BE2C (cell line): ENCODE results near the gene FOLR2. TPM values are rescaled to one million over a fixed set of nuclear protein-coding genes. Genes with fewer than 3 reads are reported as not detected.
"Not testable (repeated sequence)": the region's sequence is repeated elsewhere in the genome, so short reads cannot be mapped to it uniquely, and the experiment has no call there.

Experiments used
- DNase-seq: peaks from one replicate; pipeline ENCODE4 v3.0.0-alpha.2; 2020
- H3K27me3 ChIP-seq: fragments of 250-450 bp; sonication (Bioruptor Pico); 2 replicates; pipeline ENCODE4 v1.5.1; 2020; ENCODE audit warnings: mild to moderate bottlenecking
- H3K36me3 ChIP-seq: fragments of 250-450 bp; sonication (Bioruptor Pico); 2 replicates; pipeline ENCODE4 v1.5.1; 2020; ENCODE audit warnings: mild to moderate bottlenecking
- H3K4me1 ChIP-seq: fragments of 250-450 bp; sonication (Bioruptor Pico); 2 replicates; pipeline ENCODE4 v1.5.1; 2020
- H3K4me3 ChIP-seq: 2 replicates; pipeline ENCODE4 v1.5.1; 2011; ENCODE audit warnings: low read depth, low read length
- H3K9me3 ChIP-seq: fragments of 250-450 bp; sonication (Bioruptor Pico); 2 replicates; pipeline ENCODE4 v1.5.1; 2020
- polyA plus RNA-seq: library from polyadenylated mRNA; unstranded; fragments of >200 nt; gene quantifications from one replicate; pipeline ENCODE4 v1.2.1, GENCODE V29; 2012; ENCODE audit warnings: low read depth, missing spikeins; ENCODE audit not compliant: insufficient read length, insufficient read depth
- TF ChIP-seq, protein P1 (sequence below): IDR thresholded peaks from 2 replicates; pipeline ENCODE4 v1.5.1; 2012; ENCODE audit warnings: mild to moderate bottlenecking, low read depth, low read length

FOLR2 gene
- not detected for polyA plus RNA-seq

DNA sequence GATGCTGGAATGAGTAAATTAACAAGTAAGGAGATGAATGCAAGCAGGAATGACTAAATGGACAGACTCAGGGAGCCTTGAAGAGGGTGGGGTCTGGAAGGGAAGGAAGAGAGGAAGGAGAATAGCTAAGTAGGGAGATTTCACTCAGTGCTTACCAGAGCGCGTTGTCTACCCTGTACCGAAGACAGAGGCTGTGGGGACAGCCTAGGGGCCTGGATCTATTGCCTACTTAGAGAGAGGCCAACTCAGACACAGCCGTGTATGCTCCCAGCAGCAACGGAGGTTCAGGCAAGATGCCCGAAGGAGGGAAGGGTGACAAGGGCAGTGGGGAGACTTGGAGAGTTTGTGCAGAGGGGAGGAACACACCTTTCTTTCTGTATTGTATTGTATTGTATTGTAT, at the start of gene FOLR2:
TSS of gene FOLR2 (plus strand) at position 157 of the 400 bp plus-strand sequence. CDS start 1,791 bp downstream, outside the sequence.
- Histone ChIP-seq H3K4me3 (no peak within 1 kb of the TSS), H3K27me3 (peaks cover 14% of the 10 kb centered on the region), H3K36me3 (no peaks in the 10 kb centered on the region), H3K9me3 (no peaks in the 10 kb centered on the region), H3K4me1 (no peaks in the 10 kb centered on the region)
- TF ChIP-seq, protein P1, sequence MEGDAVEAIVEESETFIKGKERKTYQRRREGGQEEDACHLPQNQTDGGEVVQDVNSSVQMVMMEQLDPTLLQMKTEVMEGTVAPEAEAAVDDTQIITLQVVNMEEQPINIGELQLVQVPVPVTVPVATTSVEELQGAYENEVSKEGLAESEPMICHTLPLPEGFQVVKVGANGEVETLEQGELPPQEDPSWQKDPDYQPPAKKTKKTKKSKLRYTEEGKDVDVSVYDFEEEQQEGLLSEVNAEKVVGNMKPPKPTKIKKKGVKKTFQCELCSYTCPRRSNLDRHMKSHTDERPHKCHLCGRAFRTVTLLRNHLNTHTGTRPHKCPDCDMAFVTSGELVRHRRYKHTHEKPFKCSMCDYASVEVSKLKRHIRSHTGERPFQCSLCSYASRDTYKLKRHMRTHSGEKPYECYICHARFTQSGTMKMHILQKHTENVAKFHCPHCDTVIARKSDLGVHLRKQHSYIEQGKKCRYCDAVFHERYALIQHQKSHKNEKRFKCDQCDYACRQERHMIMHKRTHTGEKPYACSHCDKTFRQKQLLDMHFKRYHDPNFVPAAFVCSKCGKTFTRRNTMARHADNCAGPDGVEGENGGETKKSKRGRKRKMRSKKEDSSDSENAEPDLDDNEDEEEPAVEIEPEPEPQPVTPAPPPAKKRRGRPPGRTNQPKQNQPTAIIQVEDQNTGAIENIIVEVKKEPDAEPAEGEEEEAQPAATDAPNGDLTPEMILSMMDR = no peak
- DNase-seq = no peak

DNA sequence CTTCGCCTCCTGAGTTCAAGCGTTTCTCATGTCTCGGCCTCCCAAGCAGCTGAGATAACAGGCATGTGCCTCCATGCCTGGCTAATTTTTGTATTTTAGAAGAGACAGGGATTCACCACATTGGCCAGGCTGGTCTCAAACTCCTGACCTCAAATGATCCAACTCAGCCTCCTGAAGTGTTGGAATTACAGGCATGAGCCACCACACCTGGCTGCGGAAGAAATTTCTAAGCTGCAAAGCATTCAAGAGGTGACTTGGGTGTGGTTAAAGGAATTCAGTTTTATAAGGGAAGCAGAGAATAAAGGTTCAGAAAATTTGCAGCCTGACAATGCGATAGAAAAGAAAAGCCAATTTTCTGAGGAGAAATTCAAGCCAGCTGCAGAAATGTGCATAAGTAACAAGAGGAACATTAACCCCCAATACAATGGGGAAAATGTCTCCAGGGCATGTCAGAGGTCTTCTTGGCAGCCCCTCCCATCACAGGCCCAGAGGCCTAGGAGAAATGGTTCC, 47.5 kb upstream of the FOLR2 start:
- not testable (repeated sequence) for H3K9me3 ChIP-seq, H3K4me1 ChIP-seq, H3K36me3 ChIP-seq, H3K27me3 ChIP-seq, H3K4me3 ChIP-seq, DNase-seq

DNA sequence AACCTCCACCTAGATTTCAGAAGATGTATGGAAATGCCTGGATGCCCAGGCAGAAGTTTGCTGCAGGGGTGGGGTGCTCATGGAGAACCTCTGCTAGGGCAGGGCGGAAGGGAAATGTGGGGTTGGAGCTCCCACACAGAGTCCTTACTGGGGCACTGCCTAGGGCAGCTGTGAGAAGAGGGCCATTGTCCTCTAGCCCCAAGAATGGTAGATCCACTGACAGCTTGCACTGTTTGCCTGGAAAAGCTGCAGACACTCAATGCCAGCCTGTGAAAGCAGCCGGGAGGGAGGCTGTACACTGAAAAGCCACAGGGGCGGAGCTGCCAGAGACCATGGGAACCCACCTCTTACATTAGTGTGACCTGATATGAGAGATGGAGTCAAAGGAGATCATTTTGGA, 46.8 kb upstream of the FOLR2 start:
- not testable (repeated sequence) for H3K27me3 ChIP-seq, DNase-seq, H3K9me3 ChIP-seq, H3K4me3 ChIP-seq, H3K4me1 ChIP-seq, H3K36me3 ChIP-seq

DNA sequence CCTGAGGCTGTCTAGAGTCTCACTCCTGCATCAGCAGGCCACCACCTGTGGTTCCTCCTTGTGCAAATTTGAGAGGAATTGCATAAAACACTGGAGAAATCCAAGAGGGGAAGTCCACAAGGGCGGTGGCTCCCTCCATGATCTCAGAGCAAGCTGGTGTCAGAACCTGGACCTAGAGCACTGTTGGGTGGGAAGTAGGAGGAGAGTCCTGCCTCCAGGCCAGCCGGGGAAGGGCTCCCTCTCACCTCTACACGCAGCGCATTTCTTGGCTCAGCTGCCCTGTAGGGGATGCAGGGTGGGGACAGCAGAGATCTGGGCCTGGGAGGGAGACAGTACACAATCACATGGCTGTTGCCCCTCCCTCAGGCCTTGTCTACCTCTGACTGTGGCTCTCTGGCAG, 44.6 kb upstream of the FOLR2 start:
- H3K27me3 ChIP-seq, H3K4me1 ChIP-seq, H3K4me3 ChIP-seq, H3K9me3 ChIP-seq, DNase-seq, H3K36me3 ChIP-seq: not testable (repeated sequence)

DNA sequence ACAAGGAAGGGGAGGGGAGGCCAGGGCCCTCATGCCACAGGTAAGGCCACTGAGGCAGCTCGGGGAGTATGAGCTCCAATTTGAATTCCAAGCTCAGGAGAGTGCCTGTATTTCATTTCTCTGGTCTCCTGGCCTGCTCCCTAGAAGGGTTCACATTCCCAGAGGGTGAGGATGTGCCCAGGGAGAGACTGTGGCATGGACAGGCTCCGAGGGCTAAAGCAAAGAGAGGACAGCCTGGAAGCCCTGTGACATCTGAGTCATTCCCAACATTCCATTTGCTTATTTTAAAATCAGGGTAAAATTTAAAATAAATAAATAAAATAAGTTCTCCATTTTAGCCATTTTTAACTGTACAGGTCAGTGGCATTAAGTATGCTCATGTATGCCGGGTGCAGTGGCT, 43.3 kb upstream of the FOLR2 start:
- no peak for DNase-seq
- Histone ChIP-seq H3K4me3 (no peak overlapping the region), H3K9me3 (no peaks in the 10 kb centered on the region), H3K36me3 (no peaks in the 10 kb centered on the region), H3K27me3 (no peaks in the 10 kb centered on the region), H3K4me1 (no peaks in the 10 kb centered on the region)
- TF ChIP-seq, protein P1 = no peak

DNA sequence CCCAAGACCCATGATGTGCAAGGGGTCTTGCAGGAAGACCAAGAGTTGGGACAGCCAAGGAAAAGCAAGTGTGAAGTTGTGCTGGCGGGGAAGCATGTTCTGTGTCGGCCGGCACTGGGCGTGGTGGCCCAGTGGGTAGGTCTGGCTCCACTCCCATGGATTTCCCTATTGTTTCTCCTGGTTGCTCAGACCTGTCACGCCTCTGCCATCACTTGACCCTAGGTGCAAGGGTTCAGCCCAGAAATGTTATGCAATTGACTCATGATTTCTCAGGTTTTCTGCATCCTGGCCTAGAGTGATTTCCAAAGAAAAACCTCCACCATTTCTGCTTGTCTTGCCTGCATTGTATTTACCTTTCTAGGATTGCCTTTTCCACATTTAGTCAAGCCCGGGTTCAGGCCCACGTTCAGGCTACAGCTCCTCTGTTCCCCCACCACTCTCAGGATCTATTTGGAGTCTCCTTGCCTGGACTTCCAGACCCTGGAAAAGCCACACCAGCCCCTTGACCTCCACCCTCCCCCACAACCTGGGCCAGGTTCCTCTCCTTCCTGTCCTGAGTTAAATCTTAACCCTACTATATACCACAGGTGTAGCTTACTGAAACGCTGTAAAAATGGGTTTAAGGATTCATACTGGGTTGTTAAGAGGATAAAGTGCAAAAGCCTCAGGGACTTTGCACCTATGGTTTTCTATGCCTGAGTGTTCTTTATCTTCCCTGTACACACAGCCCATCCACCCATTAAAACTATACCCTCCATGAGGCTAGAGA, 42.1 kb upstream of the FOLR2 start:
- TF ChIP-seq, protein P1 = no peak
- Histone ChIP-seq H3K27me3 (no peaks in the 10 kb centered on the region), H3K4me1 (no peaks in the 10 kb centered on the region), H3K36me3 (no peaks in the 10 kb centered on the region), H3K9me3 (no peaks in the 10 kb centered on the region), H3K4me3 (no peak overlapping the region)
- no peak for DNase-seq

DNA sequence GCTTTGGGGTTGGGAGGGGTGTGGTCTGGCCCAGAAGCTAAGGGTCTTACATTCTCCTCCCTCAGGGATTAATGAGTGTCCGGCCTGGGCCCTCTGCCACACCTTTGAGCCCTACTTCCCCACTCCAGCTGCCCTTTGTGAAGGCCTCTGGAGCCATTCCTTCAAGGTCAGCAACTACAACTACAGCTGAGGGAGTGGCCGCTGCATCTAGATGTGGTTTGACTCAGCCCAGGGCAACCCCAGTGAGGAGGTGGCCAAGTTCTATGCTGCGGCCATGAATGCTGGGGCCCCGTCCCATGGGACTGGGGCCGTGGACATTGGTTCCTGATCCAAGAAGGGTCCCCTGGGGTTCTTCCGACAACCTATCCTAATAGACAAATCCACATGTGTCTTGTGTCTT, 38.9 kb upstream of the FOLR2 start:
- Histone ChIP-seq H3K36me3 (no peaks in the 10 kb centered on the region), H3K27me3 (no peaks in the 10 kb centered on the region), H3K4me1 (no peaks in the 10 kb centered on the region), H3K9me3 (no peaks in the 10 kb centered on the region), H3K4me3 (no peak overlapping the region)
- no peak for DNase-seq
- TF ChIP-seq, protein P1 = no peak
